ENCODE results near the gene HES5. TPM values are rescaled to one million over a fixed set of nuclear protein-coding genes. Genes with fewer than 3 reads are reported as not detected.

Gene HES5
- total RNA-seq, 4 donors from 2014 or later = 0.34 to 2.8 (median 1.8) TPM; not detected in 1

- Histone ChIP-seq H3K9me3 (no peaks in the 10 kb centered on the region), H3K4me3 (no peak overlapping the region), H3K4me1 (no peaks in the 10 kb centered on the region), H3K36me3 (no peaks in the 10 kb centered on the region), H3K27ac (no peak overlapping the region), H3K27me3 (no peaks in the 10 kb centered on the region)
- DNase-seq = no peak
- TF ChIP-seq CTCF (IDR thresholded peaks at IDR 0.05) (no peak), POLR2A (IDR thresholded peaks at IDR 0.05) (no peak)
- intact Hi-C loops (cut with DNase I; ENCODE audit: low total_unique reads) = no loop called here
Measured at GRCh38 chr1:2481885-2482284, 48.2 kb downstream of the HES5 start.

GRCh38 chr1:2480986-2481364 is 49.1 kb downstream of the HES5 start:
- Histone ChIP-seq H3K4me3 (no peak overlapping the region), H3K36me3 (no peaks in the 10 kb centered on the region), H3K27me3 (no peaks in the 10 kb centered on the region), H3K9me3 (no peaks in the 10 kb centered on the region), H3K27ac (no peak overlapping the region), H3K4me1 (no peaks in the 10 kb centered on the region)
- TF ChIP-seq POLR2A (IDR thresholded peaks at IDR 0.05) = no peak
- no peak for TF ChIP-seq CTCF (IDR thresholded peaks at IDR 0.05)
- DNase-seq = no peak
- intact Hi-C loops (cut with DNase I; ENCODE audit: low total_unique reads) = no loop called here

- TF ChIP-seq CTCF (IDR thresholded peaks at IDR 0.05) (no peak), POLR2A (IDR thresholded peaks at IDR 0.05) (no peak)
- H3K27ac ChIP-seq = no peak overlapping the region
- no peaks in the 10 kb centered on the region for H3K4me1 ChIP-seq
- no peaks in the 10 kb centered on the region for H3K9me3 ChIP-seq
- intact Hi-C loops (cut with DNase I; ENCODE audit: low total_unique reads) = no loop called here
- no peak for DNase-seq
- no peak overlapping the region for H3K4me3 ChIP-seq
- H3K36me3 ChIP-seq = no peaks in the 10 kb centered on the region
- no peaks in the 10 kb centered on the region for H3K27me3 ChIP-seq
Measured at GRCh38 chr1:2480236-2480985, 49.7 kb downstream of the HES5 start.

GRCh38 chr1:2479618-2480017 is 50.4 kb downstream of the HES5 start:
- intact Hi-C loops (cut with DNase I; ENCODE audit: low total_unique reads) = no loop called here
- no peak overlapping the region for H3K4me3 ChIP-seq

More at GRCh38 chr1:2479618-2480017, 50.4 kb downstream of the HES5 start:
- TF ChIP-seq CTCF (IDR thresholded peaks at IDR 0.05) = no peak
- TF ChIP-seq POLR2A (IDR thresholded peaks at IDR 0.05) = no peak
- Histone ChIP-seq H3K27ac (no peak overlapping the region), H3K4me1 (no peaks in the 10 kb centered on the region), H3K36me3 (no peaks in the 10 kb centered on the region), H3K27me3 (no peaks in the 10 kb centered on the region), H3K9me3 (no peaks in the 10 kb centered on the region)
- DNase-seq = no peak

Data from uterus (tissue), 4 donors.